ENCODE data around the gene RARS2.

The RARS2 gene

GRCh38 chr6:87553159-87553765 is 36.5 kb downstream of the RARS2 start:
- no peaks in the 10 kb centered on the region for H3K9me3 ChIP-seq (replicated peaks in 1 of 2; ENCODE audit: control insufficient read depth in 2 of 2, insufficient read depth in 1 of 2, low read depth in 1 of 2, low read length in 2 of 2)
- H2AFZ ChIP-seq (ENCODE audit: low read length), result no peak overlapping the region
- H3K4me1 ChIP-seq (ENCODE audit: control insufficient read depth in 2 of 2, insufficient read depth in 1 of 2, low read depth in 1 of 2, low read length in 2 of 2), result no peaks in the 10 kb centered on the region
- H4K8ac ChIP-seq (ENCODE audit: low read depth, low read length), result no peak overlapping the region
- H3K79me1 ChIP-seq (ENCODE audit: low read depth, low read length), result no peaks in the 10 kb centered on the region
- H3K36me3 ChIP-seq (replicated peaks in 1 of 2; ENCODE audit: control insufficient read depth in 2 of 2, insufficient read depth in 2 of 2, low read length in 2 of 2), result peaks cover 4 to 95% of the 10 kb centered on the region in 2 donors
- H3K27me3 ChIP-seq (ENCODE audit: control insufficient read depth in 3 of 3, insufficient read depth in 3 of 3, low read depth in 1 of 3, low read length in 3 of 3), result no peaks in the 10 kb centered on the region
- no peak overlapping the region for H3K4me3 ChIP-seq (ENCODE audit: low read length in 2 of 2)
- H2BK120ac ChIP-seq (ENCODE audit: low read depth, low read length), result no peak overlapping the region
- no peak overlapping the region for H3K18ac ChIP-seq (ENCODE audit: low read length)
- H3K4me2 ChIP-seq (ENCODE audit: insufficient read depth, low read length, poor library complexity, severe bottlenecking), result no peak overlapping the region
- no CpG with 5 or more reads among the region's 4 CpGs for WGBS, 2 donors (ENCODE audit: extremely low coverage in 2 of 2, insufficient read length in 2 of 2, insufficient replicate concordance in 1 of 2)
- H3K4ac ChIP-seq (ENCODE audit: low read length), result no peak overlapping the region
- H2BK5ac ChIP-seq (ENCODE audit: low read length), result no peak overlapping the region
- DNase-seq (ENCODE audit: low spot score), result no peak
- H3K9ac ChIP-seq (ENCODE audit: low read depth, low read length, poor library complexity), result no peak overlapping the region
- H3K23ac ChIP-seq (ENCODE audit: low read depth, low read length, poor library complexity), result no peak overlapping the region
- H2BK12ac ChIP-seq (ENCODE audit: low read length), result no peak overlapping the region
- no peak overlapping the region for H3K27ac ChIP-seq (replicated peaks; ENCODE audit: low read length)
- no peak overlapping the region for H2AK5ac ChIP-seq (ENCODE audit: low read depth, low read length)
- no peak overlapping the region for H2BK15ac ChIP-seq (ENCODE audit: low read length)
- H3K14ac ChIP-seq (ENCODE audit: low read length), result no peak overlapping the region
- no peak overlapping the region for H4K91ac ChIP-seq (ENCODE audit: low read depth, low read length, poor library complexity)

GRCh38 chr6:87551799-87552198 is 38.0 kb downstream of the RARS2 start:
- H3K9me3 ChIP-seq (replicated peaks in 1 of 2; ENCODE audit: control insufficient read depth in 2 of 2, insufficient read depth in 1 of 2, low read depth in 1 of 2, low read length in 2 of 2), result no peaks in the 10 kb centered on the region
- H3K36me3 ChIP-seq (replicated peaks in 1 of 2; ENCODE audit: control insufficient read depth in 2 of 2, insufficient read depth in 2 of 2, low read length in 2 of 2), result peaks cover 4 to 95% of the 10 kb centered on the region in 2 donors
- H3K4me1 ChIP-seq (ENCODE audit: control insufficient read depth in 2 of 2, insufficient read depth in 1 of 2, low read depth in 1 of 2, low read length in 2 of 2), result no peaks in the 10 kb centered on the region
- no peak for DNase-seq (ENCODE audit: low spot score)
- H3K9ac ChIP-seq (ENCODE audit: low read depth, low read length, poor library complexity), result no peak overlapping the region
- H4K8ac ChIP-seq (ENCODE audit: low read depth, low read length), result no peak overlapping the region
- H3K4ac ChIP-seq (ENCODE audit: low read length), result no peak overlapping the region
- H3K27ac ChIP-seq (replicated peaks; ENCODE audit: low read length), result no peak overlapping the region
- no peaks in the 10 kb centered on the region for H3K27me3 ChIP-seq (ENCODE audit: control insufficient read depth in 3 of 3, insufficient read depth in 3 of 3, low read depth in 1 of 3, low read length in 3 of 3)
- H2BK12ac ChIP-seq (ENCODE audit: low read length), result no peak overlapping the region
- no peak overlapping the region for H2BK120ac ChIP-seq (ENCODE audit: low read depth, low read length)
- H4K91ac ChIP-seq (ENCODE audit: low read depth, low read length, poor library complexity), result no peak overlapping the region
- H2BK15ac ChIP-seq (ENCODE audit: low read length), result no peak overlapping the region
- H2BK5ac ChIP-seq (ENCODE audit: low read length), result no peak overlapping the region
- WGBS, 2 donors (ENCODE audit: extremely low coverage in 2 of 2, insufficient read length in 2 of 2, insufficient replicate concordance in 1 of 2), result no CpG with 5 or more reads among the region's 2 CpGs
- H3K18ac ChIP-seq (ENCODE audit: low read length), result no peak overlapping the region
- H3K79me1 ChIP-seq (ENCODE audit: low read depth, low read length), result no peaks in the 10 kb centered on the region
- H3K14ac ChIP-seq (ENCODE audit: low read length), result no peak overlapping the region
- no peak overlapping the region for H3K23ac ChIP-seq (ENCODE audit: low read depth, low read length, poor library complexity)
- H3K4me3 ChIP-seq (ENCODE audit: low read length in 2 of 2), result no peak overlapping the region
- H2AFZ ChIP-seq (ENCODE audit: low read length), result no peak overlapping the region
- H3K4me2 ChIP-seq (ENCODE audit: insufficient read depth, low read length, poor library complexity, severe bottlenecking), result no peak overlapping the region
- no peak overlapping the region for H2AK5ac ChIP-seq (ENCODE audit: low read depth, low read length)

- no peak overlapping the region for H3K4me3 ChIP-seq (ENCODE audit: low read length in 2 of 2)
- no peak overlapping the region for H3K4me2 ChIP-seq (ENCODE audit: insufficient read depth, low read length, poor library complexity, severe bottlenecking)
- peaks cover 8 to 90% of the 10 kb centered on the region in 2 donors for H3K36me3 ChIP-seq (replicated peaks in 1 of 2; ENCODE audit: control insufficient read depth in 2 of 2, insufficient read depth in 2 of 2, low read length in 2 of 2)
- H3K18ac ChIP-seq (ENCODE audit: low read length), result no peak overlapping the region
- no peak overlapping the region for H3K23ac ChIP-seq (ENCODE audit: low read depth, low read length, poor library complexity)
- no peak overlapping the region for H3K9ac ChIP-seq (ENCODE audit: low read depth, low read length, poor library complexity)
- H3K27me3 ChIP-seq (ENCODE audit: control insufficient read depth in 3 of 3, insufficient read depth in 3 of 3, low read depth in 1 of 3, low read length in 3 of 3), result no peaks in the 10 kb centered on the region
- no peak overlapping the region for H2AK5ac ChIP-seq (ENCODE audit: low read depth, low read length)
- no peak overlapping the region for H3K14ac ChIP-seq (ENCODE audit: low read length)
- no peak overlapping the region for H2BK120ac ChIP-seq (ENCODE audit: low read depth, low read length)
- no peak overlapping the region for H3K4ac ChIP-seq (ENCODE audit: low read length)
- H2BK5ac ChIP-seq (ENCODE audit: low read length), result no peak overlapping the region
- no peak overlapping the region for H4K8ac ChIP-seq (ENCODE audit: low read depth, low read length)
- H3K79me1 ChIP-seq (ENCODE audit: low read depth, low read length), result no peaks in the 10 kb centered on the region
- 100% methylated on average over 1 of the region's 1 CpG; no CpG with 5 or more reads in 1 of the 2 donors for WGBS, 2 donors (ENCODE audit: extremely low coverage in 2 of 2, insufficient read length in 2 of 2, insufficient replicate concordance in 1 of 2)
- H4K91ac ChIP-seq (ENCODE audit: low read depth, low read length, poor library complexity), result no peak overlapping the region
- H3K9me3 ChIP-seq (replicated peaks in 1 of 2; ENCODE audit: control insufficient read depth in 2 of 2, insufficient read depth in 1 of 2, low read depth in 1 of 2, low read length in 2 of 2), result peaks cover 2 to 18% of the 10 kb centered on the region in 2 donors
- H3K27ac ChIP-seq (replicated peaks; ENCODE audit: low read length), result no peak overlapping the region
- no peaks in the 10 kb centered on the region for H3K4me1 ChIP-seq (ENCODE audit: control insufficient read depth in 2 of 2, insufficient read depth in 1 of 2, low read depth in 1 of 2, low read length in 2 of 2)
- H2AFZ ChIP-seq (ENCODE audit: low read length), result no peak overlapping the region
- no peak for DNase-seq (ENCODE audit: low spot score)
- H2BK15ac ChIP-seq (ENCODE audit: low read length), result no peak overlapping the region
- no peak overlapping the region for H2BK12ac ChIP-seq (ENCODE audit: low read length)
Measured at GRCh38 chr6:87544474-87544735, 45.4 kb downstream of the RARS2 start.

GRCh38 chr6:87543696-87544473 is 45.9 kb downstream of the RARS2 start:
- H3K23ac ChIP-seq (ENCODE audit: low read depth, low read length, poor library complexity), result no peak overlapping the region
- H4K8ac ChIP-seq (ENCODE audit: low read depth, low read length), result no peak overlapping the region
- no peak overlapping the region for H2BK12ac ChIP-seq (ENCODE audit: low read length)
- H3K14ac ChIP-seq (ENCODE audit: low read length), result no peak overlapping the region
- H2BK5ac ChIP-seq (ENCODE audit: low read length), result no peak overlapping the region
- no peaks in the 10 kb centered on the region for H3K79me1 ChIP-seq (ENCODE audit: low read depth, low read length)
- no peak overlapping the region for H2BK15ac ChIP-seq (ENCODE audit: low read length)
- H3K4me1 ChIP-seq (ENCODE audit: control insufficient read depth in 2 of 2, insufficient read depth in 1 of 2, low read depth in 1 of 2, low read length in 2 of 2), result no peaks in the 10 kb centered on the region
- H2BK120ac ChIP-seq (ENCODE audit: low read depth, low read length), result no peak overlapping the region
- H3K18ac ChIP-seq (ENCODE audit: low read length), result no peak overlapping the region
- no peak for DNase-seq (ENCODE audit: low spot score)
- H3K36me3 ChIP-seq (replicated peaks in 1 of 2; ENCODE audit: control insufficient read depth in 2 of 2, insufficient read depth in 2 of 2, low read length in 2 of 2), result peaks cover 10 to 91% of the 10 kb centered on the region in 2 donors
- no peaks in the 10 kb centered on the region for H3K27me3 ChIP-seq (ENCODE audit: control insufficient read depth in 3 of 3, insufficient read depth in 3 of 3, low read depth in 1 of 3, low read length in 3 of 3)
- WGBS, 2 donors (ENCODE audit: extremely low coverage in 2 of 2, insufficient read length in 2 of 2, insufficient replicate concordance in 1 of 2), result no CpG with 5 or more reads among the region's 4 CpGs
- H4K91ac ChIP-seq (ENCODE audit: low read depth, low read length, poor library complexity), result no peak overlapping the region
- H3K9ac ChIP-seq (ENCODE audit: low read depth, low read length, poor library complexity), result no peak overlapping the region
- peaks cover 2 to 22% of the 10 kb centered on the region in 2 donors for H3K9me3 ChIP-seq (replicated peaks in 1 of 2; ENCODE audit: control insufficient read depth in 2 of 2, insufficient read depth in 1 of 2, low read depth in 1 of 2, low read length in 2 of 2)
- no peak overlapping the region for H2AFZ ChIP-seq (ENCODE audit: low read length)
- no peak overlapping the region for H3K4me2 ChIP-seq (ENCODE audit: insufficient read depth, low read length, poor library complexity, severe bottlenecking)
- H3K27ac ChIP-seq (replicated peaks; ENCODE audit: low read length), result no peak overlapping the region
- no peak overlapping the region for H3K4ac ChIP-seq (ENCODE audit: low read length)
- no peak overlapping the region for H3K4me3 ChIP-seq (ENCODE audit: low read length in 2 of 2)
- no peak overlapping the region for H2AK5ac ChIP-seq (ENCODE audit: low read depth, low read length)

Measured in neuronal stem cell (in vitro differentiated cells).